Right lobe of liver (tissue), 4 donors: ENCODE measurements around the gene EPHA4.

ENCODE experiments used
- POLR2A ChIP-seq: fragments of 450-650 bp; IDR thresholded peaks from one replicate; pipeline ENCODE4 v1.6.1; 2017; ENCODE audit warnings: antibody characterized with exemption, mild to moderate bottlenecking
- TF ChIP-seq, protein P1 (sequence below), 4 donors: fragments of 200-600 bp in 3 of 4; fragments of 450-650 bp in 1 of 4; IDR thresholded peaks; one replicate each; pipeline versions ENCODE4 v1.5.1 to v1.8.0; 2016 to 2022; ENCODE audit warnings: antibody characterized with exemption in 4 of 4, mild to moderate bottlenecking in 2 of 4
- donor health status: DM: no; HTN: no; CAD: no.
- donor health status: DM: no; HTN: no; CAD: no.
- donor health status: DM: no; HTN: yes; CAD: no.

DNA sequence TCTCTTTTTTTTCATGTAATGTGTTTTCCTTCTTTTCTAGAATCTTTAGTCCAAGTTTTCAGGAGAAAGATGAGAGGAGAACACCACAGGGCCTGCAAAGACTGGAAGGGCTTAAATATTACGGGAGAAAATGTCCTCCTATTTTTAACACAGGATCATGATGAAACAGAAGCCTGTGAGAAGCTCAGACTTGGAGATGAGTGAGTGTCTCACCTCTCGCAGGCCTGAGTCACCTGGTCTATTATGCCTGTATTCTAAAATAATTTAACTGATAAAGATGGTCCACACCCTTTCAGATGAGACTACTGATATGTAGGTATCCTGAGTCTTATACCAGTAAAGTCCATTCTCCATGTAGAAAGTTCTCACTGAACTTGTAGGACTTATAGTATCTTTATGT is 143.2 kb downstream of the EPHA4 start:
- TF ChIP-seq, protein P1, sequence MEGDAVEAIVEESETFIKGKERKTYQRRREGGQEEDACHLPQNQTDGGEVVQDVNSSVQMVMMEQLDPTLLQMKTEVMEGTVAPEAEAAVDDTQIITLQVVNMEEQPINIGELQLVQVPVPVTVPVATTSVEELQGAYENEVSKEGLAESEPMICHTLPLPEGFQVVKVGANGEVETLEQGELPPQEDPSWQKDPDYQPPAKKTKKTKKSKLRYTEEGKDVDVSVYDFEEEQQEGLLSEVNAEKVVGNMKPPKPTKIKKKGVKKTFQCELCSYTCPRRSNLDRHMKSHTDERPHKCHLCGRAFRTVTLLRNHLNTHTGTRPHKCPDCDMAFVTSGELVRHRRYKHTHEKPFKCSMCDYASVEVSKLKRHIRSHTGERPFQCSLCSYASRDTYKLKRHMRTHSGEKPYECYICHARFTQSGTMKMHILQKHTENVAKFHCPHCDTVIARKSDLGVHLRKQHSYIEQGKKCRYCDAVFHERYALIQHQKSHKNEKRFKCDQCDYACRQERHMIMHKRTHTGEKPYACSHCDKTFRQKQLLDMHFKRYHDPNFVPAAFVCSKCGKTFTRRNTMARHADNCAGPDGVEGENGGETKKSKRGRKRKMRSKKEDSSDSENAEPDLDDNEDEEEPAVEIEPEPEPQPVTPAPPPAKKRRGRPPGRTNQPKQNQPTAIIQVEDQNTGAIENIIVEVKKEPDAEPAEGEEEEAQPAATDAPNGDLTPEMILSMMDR (IDR thresholded peaks at IDR 0.05), result no peak
- no peak for TF ChIP-seq POLR2A
